SK-N-SH (cell line): ENCODE data around the gene IL17RB. TPM values are rescaled to one million over a fixed set of nuclear protein-coding genes. Genes with fewer than 3 reads are reported as not detected.

Experiments used
- CTCF ChIA-PET: fragments of 300-600, 350-600 bp; formaldehyde crosslinking; extraction: SDS; loops from one replicate; lab custom pipeline; 2021; lab: Yijun Ruan, JAX
- POLR2A ChIA-PET: fragments of 350-600 bp; sonication (Branson Sonifier 250); formaldehyde crosslinking; extraction: SDS; loops from one replicate; lab custom pipeline; 2020; ENCODE audit warnings: antibody characterized with exemption, inconsistent platforms; lab: Yijun Ruan, JAX
- DNase-seq: peaks from one replicate; pipeline ENCODE4 v3.0.0; 2012
- H2AFZ ChIP-seq: fragments of 200-600 bp; sonication (generic); 2 replicates; pipeline ENCODE4 v1.8.1; 2016; ENCODE audit warnings: antibody characterized with exemption, mild to moderate bottlenecking, low read depth
- H3F3A ChIP-seq: fragments of 200-600 bp; sonication (generic); replicated peaks from 2 replicates; pipeline ENCODE3; 2016; ENCODE audit warnings: antibody characterized with exemption, mild to moderate bottlenecking; ENCODE audit not compliant: insufficient read depth
- H3K27ac ChIP-seq, 2 experiments: fragments of 200-500 bp in 1 of 2; fragments of 200-600 bp in 1 of 2; sonication (Bioruptor generic) in 1 of 2; sonication (generic), shearing (Covaris generic) in 1 of 2; 2 replicates each; pipeline versions ENCODE4 v1.5.1 to v1.6.1; 2014 to 2016; ENCODE audit warnings: low read depth in 2 of 2, inconsistent platforms in 1 of 2, low read length in 1 of 2, mild to moderate bottlenecking in 1 of 2, mixed read lengths in 1 of 2
- H3K27me3 ChIP-seq: fragments of 200-600 bp; sonication (generic), shearing (Covaris generic); 2 replicates; pipeline ENCODE4 v1.6.1; 2016; ENCODE audit warnings: mixed run types; ENCODE audit not compliant: insufficient read depth
- H3K36me3 ChIP-seq, 2 experiments: fragments of 200-500 bp in 1 of 2; fragments of 200-600 bp in 1 of 2; sonication (Bioruptor generic) in 1 of 2; sonication (generic) in 1 of 2; replicated peaks in 1 of 2; 2 replicates each; pipeline versions ENCODE3 to v1.5.1; 2014 to 2016; ENCODE audit warnings: low read length in 1 of 2, mild to moderate bottlenecking in 1 of 2; ENCODE audit not compliant: insufficient read depth in 2 of 2, control insufficient read depth in 1 of 2
- H3K4me1 ChIP-seq, 2 experiments: fragments of 200-500 bp in 1 of 2; fragments of 200-600 bp in 1 of 2; sonication (Bioruptor generic) in 1 of 2; sonication (generic), shearing (Covaris generic) in 1 of 2; 2 replicates each; pipeline versions ENCODE4 v1.5.1 to v1.6.1; 2014 to 2016; ENCODE audit warnings: low read depth in 1 of 2, low read length in 1 of 2, mixed run types in 1 of 2; ENCODE audit not compliant: insufficient read depth in 2 of 2, control insufficient read depth in 1 of 2
- H3K4me2 ChIP-seq: fragments of 200-600 bp; sonication (generic), shearing (Covaris generic); 2 replicates; pipeline ENCODE4 v1.6.1; 2017; ENCODE audit warnings: mixed run types
- H3K4me3 ChIP-seq, 2 experiments: fragments of 200-500 bp in 1 of 2; fragments of 200-600 bp in 1 of 2; sonication (Bioruptor generic) in 1 of 2; sonication (generic), shearing (Covaris generic) in 1 of 2; 2 replicates each; pipeline versions ENCODE4 v1.5.1 to v1.8.1; 2014 to 2016; ENCODE audit warnings: low read depth in 2 of 2, inconsistent platforms in 1 of 2, low read length in 1 of 2, mild to moderate bottlenecking in 1 of 2, mixed read lengths in 1 of 2, moderate library complexity in 1 of 2
- H3K79me2 ChIP-seq: fragments of 200-600 bp; sonication (generic); 2 replicates; pipeline ENCODE4 v1.8.1; 2017; ENCODE audit warnings: mild to moderate bottlenecking; ENCODE audit not compliant: insufficient read depth
- H3K9ac ChIP-seq: fragments of 200-600 bp; sonication (generic); 2 replicates; pipeline ENCODE4 v1.6.1; 2017; ENCODE audit warnings: mixed run types
- H3K9me2 ChIP-seq: fragments of 200-600 bp; sonication (generic); 2 replicates; pipeline ENCODE4 v1.6.1; 2017; ENCODE audit warnings: mixed run types
- H3K9me3 ChIP-seq: fragments of 200-600 bp; sonication (generic); 2 replicates; pipeline ENCODE4 v1.6.1; 2017; ENCODE audit warnings: mixed run types, mild to moderate bottlenecking, moderate library complexity
- H4K20me1 ChIP-seq: fragments of 200-600 bp; sonication (generic); 2 replicates; pipeline ENCODE4 v1.6.1; 2017; ENCODE audit warnings: mild to moderate bottlenecking, mixed run types; ENCODE audit not compliant: insufficient read depth
- ELF1 ChIP-seq: IDR thresholded peaks from 2 replicates; pipeline ENCODE4 v1.4.0; 2012
- FOXM1 ChIP-seq: IDR thresholded peaks from 2 replicates; pipeline ENCODE4 v1.4.0; 2012; ENCODE audit warnings: low read depth, mild to moderate bottlenecking
- POLR2AphosphoS5 ChIP-seq: IDR thresholded peaks from 2 replicates; pipeline ENCODE4 v1.6.1; 2012; ENCODE audit warnings: low read depth, low read length
- RFX5 ChIP-seq: IDR thresholded peaks from 2 replicates; pipeline ENCODE4 v1.6.1; 2012; ENCODE audit warnings: mild to moderate bottlenecking, improper control_type of control experiment, low read length
- TCF12 ChIP-seq: IDR thresholded peaks from 2 replicates; pipeline ENCODE4 v1.4.0; 2012
- WGBS: methylation state at CpG from one replicate; pipeline ENCODE4 v1.1.6; 2017; ENCODE audit warnings: low lambda C conversion rate; 5-methylcytosine and 5-hydroxymethylcytosine counted together
- polyA plus RNA-seq, 3 experiments: library from polyadenylated mRNA; depleted of rRNA; stranded (reverse); fragments of >200 nt; gene quantifications; 2 replicates each; pipeline ENCODE4 v1.2.3, GENCODE V29; 2012
- TF ChIP-seq, protein P1 (sequence below): fragments of 150-350 bp; IDR thresholded peaks from 2 replicates; pipeline ENCODE4 v1.6.1; 2016; ENCODE audit warnings: mild to moderate bottlenecking, low read depth, low read length
- TF ChIP-seq, protein P2 (sequence below): IDR thresholded peaks from 2 replicates; pipeline ENCODE4 v1.6.1; 2012; ENCODE audit warnings: mild to moderate bottlenecking, low read depth, low read length, moderate library complexity
- TF ChIP-seq, protein P3 (sequence below): IDR thresholded peaks from 2 replicates; pipeline ENCODE4 v1.4.0; 2012; ENCODE audit warnings: low read depth
- TF ChIP-seq, protein P4 (sequence below): IDR thresholded peaks from 2 replicates; pipeline ENCODE4; 2012
- TF ChIP-seq, protein P5 (sequence below): fragments of 150-350 bp; IDR thresholded peaks from 2 replicates; pipeline ENCODE4 v1.6.1; 2017; ENCODE audit warnings: antibody characterized with exemption, low read length, low read depth, borderline replicate concordance

The IL17RB gene
- polyA plus RNA-seq, 1 of the 3 experiments (the other 2 are of a cell fraction) = 0.10 TPM

DNA sequence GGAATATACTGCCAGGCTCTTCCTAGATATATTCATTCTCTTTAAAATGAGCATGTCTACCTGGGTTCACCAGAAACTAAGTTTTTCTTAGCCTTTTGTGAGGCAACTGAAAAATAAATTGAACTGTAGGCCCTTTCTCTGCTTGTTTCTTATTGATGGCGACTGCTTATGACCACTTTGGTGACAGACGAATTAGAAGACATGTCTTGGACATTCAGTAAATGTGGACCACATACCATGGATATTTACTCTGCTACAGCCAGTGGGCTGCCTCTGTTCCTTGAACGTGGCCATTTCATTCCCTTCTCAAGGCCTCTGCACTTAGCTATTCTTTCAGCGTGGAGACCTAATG is 45.9 kb downstream of the IL17RB start (continued):
- TF ChIP-seq POLR2AphosphoS5 = no peak
- TF ChIP-seq RFX5 = no peak
- TF ChIP-seq, protein P1, sequence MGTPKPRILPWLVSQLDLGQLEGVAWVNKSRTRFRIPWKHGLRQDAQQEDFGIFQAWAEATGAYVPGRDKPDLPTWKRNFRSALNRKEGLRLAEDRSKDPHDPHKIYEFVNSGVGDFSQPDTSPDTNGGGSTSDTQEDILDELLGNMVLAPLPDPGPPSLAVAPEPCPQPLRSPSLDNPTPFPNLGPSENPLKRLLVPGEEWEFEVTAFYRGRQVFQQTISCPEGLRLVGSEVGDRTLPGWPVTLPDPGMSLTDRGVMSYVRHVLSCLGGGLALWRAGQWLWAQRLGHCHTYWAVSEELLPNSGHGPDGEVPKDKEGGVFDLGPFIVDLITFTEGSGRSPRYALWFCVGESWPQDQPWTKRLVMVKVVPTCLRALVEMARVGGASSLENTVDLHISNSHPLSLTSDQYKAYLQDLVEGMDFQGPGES = no peak

GRCh38 chr3:53899750-53900149 is 53.4 kb downstream of the IL17RB start:
- 45% methylated on average over 2 of the region's 2 CpGs for WGBS
- Histone ChIP-seq H3K9me3 (no peaks in the 10 kb centered on the region), H3K4me3 (no peak overlapping the region), H3K79me2 (no peaks in the 10 kb centered on the region), H2AFZ (no peak overlapping the region; the same call in 1 of the 2 replicates), H3K9me2 (no peaks in the 10 kb centered on the region), H3K4me2 (no peak overlapping the region), H3K27ac (no peak overlapping the region), H4K20me1 (no peaks in the 10 kb centered on the region), H3K36me3 (no peaks in the 10 kb centered on the region), H3K9ac (no peak overlapping the region), H3K4me1 (no peaks in the 10 kb centered on the region), H3K27me3 (peaks cover 8% of the 10 kb centered on the region; the same call in 1 of the 2 replicates), H3F3A (no peaks in the 10 kb centered on the region)
- ChIA-PET POLR2A (no interaction called here), CTCF (interaction anchor here (0.9 kb wide), 1 partner anchor 38 kb away, joined by 4 read pairs; no protein-coding TSS in a partner anchor)
- TF ChIP-seq, protein P2, sequence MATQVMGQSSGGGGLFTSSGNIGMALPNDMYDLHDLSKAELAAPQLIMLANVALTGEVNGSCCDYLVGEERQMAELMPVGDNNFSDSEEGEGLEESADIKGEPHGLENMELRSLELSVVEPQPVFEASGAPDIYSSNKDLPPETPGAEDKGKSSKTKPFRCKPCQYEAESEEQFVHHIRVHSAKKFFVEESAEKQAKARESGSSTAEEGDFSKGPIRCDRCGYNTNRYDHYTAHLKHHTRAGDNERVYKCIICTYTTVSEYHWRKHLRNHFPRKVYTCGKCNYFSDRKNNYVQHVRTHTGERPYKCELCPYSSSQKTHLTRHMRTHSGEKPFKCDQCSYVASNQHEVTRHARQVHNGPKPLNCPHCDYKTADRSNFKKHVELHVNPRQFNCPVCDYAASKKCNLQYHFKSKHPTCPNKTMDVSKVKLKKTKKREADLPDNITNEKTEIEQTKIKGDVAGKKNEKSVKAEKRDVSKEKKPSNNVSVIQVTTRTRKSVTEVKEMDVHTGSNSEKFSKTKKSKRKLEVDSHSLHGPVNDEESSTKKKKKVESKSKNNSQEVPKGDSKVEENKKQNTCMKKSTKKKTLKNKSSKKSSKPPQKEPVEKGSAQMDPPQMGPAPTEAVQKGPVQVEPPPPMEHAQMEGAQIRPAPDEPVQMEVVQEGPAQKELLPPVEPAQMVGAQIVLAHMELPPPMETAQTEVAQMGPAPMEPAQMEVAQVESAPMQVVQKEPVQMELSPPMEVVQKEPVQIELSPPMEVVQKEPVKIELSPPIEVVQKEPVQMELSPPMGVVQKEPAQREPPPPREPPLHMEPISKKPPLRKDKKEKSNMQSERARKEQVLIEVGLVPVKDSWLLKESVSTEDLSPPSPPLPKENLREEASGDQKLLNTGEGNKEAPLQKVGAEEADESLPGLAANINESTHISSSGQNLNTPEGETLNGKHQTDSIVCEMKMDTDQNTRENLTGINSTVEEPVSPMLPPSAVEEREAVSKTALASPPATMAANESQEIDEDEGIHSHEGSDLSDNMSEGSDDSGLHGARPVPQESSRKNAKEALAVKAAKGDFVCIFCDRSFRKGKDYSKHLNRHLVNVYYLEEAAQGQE = no peak
- TF ChIP-seq FOXM1 = no peak
- TF ChIP-seq, protein P3, sequence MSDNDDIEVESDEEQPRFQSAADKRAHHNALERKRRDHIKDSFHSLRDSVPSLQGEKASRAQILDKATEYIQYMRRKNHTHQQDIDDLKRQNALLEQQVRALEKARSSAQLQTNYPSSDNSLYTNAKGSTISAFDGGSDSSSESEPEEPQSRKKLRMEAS = no peak
- no peak for TF ChIP-seq TCF12
- TF ChIP-seq, protein P4, sequence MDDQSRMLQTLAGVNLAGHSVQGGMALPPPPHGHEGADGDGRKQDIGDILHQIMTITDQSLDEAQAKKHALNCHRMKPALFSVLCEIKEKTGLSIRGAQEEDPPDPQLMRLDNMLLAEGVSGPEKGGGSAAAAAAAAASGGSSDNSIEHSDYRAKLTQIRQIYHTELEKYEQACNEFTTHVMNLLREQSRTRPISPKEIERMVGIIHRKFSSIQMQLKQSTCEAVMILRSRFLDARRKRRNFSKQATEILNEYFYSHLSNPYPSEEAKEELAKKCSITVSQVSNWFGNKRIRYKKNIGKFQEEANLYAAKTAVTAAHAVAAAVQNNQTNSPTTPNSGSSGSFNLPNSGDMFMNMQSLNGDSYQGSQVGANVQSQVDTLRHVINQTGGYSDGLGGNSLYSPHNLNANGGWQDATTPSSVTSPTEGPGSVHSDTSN = no peak
- TF ChIP-seq, protein P5, sequence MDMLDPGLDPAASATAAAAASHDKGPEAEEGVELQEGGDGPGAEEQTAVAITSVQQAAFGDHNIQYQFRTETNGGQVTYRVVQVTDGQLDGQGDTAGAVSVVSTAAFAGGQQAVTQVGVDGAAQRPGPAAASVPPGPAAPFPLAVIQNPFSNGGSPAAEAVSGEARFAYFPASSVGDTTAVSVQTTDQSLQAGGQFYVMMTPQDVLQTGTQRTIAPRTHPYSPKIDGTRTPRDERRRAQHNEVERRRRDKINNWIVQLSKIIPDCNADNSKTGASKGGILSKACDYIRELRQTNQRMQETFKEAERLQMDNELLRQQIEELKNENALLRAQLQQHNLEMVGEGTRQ = no peak
- no peak for TF ChIP-seq ELF1
- no peak for TF ChIP-seq POLR2AphosphoS5
- no peak for DNase-seq
